Adrenal gland (tissue), 12 donors: ENCODE measurements around the gene ERMP1. TPM values are rescaled to one million over a fixed set of nuclear protein-coding genes. Genes with fewer than 3 reads are reported as not detected.

Experiments
- DNase-seq, 7 donors: peaks; one replicate each; pipeline ENCODE4 v3.0.0-alpha.2; 2019 to 2020
- H3K27ac ChIP-seq, 5 donors: fragments of 200-600 bp; sonication (generic) in 4 of 5; 1 replicate in 3 of 5; 2 replicates in 2 of 5; pipeline versions ENCODE4 v1.5.1 to v1.8.0; 2016 to 2020; ENCODE audit warnings: mild to moderate bottlenecking in 1 of 5
- H3K27me3 ChIP-seq: fragments of 200-600 bp; 2 replicates; pipeline ENCODE4 v1.8.0; 2021
- H3K36me3 ChIP-seq, 2 donors: fragments of 200-600 bp; replicated peaks in 1 of 2; 1 replicate in 1 of 2; 2 replicates in 1 of 2; pipeline versions ENCODE4 v1.5.1 to v1.8.0; 2018 to 2022
- H3K4me1 ChIP-seq, 2 donors: fragments of 200-600 bp; replicated peaks in 1 of 2; 1 replicate in 1 of 2; 2 replicates in 1 of 2; pipeline versions ENCODE4 v1.5.1 to v1.8.0; 2018 to 2021
- H3K4me3 ChIP-seq, 4 donors: fragments of 200-600 bp; sonication (generic) in 3 of 4; one replicate each; pipeline ENCODE4 v1.5.1; 2016 to 2018
- H3K9me3 ChIP-seq, 3 donors: fragments of 200-600 bp; sonication (generic) in 1 of 3; replicated peaks in 1 of 3; 1 replicate in 2 of 3; 2 replicates in 1 of 3; pipeline versions ENCODE4 v1.5.1 to v1.8.0; 2016 to 2021
- POLR2A ChIP-seq, 2 donors: fragments of 450-650 bp; IDR thresholded peaks; one replicate each; pipeline ENCODE4 v1.6.1; 2017; ENCODE audit warnings: antibody characterized with exemption in 2 of 2, mild to moderate bottlenecking in 2 of 2, moderate library complexity in 1 of 2
- WGBS, 4 donors: extraction: QIAGEN DNeasy Blood & Tissue Kit in 2 of 4; methylation state at CpG; one replicate each; pipeline versions ENCODE4 v1.1.5 to v1.1.7; 2013 to 2017; 5-methylcytosine and 5-hydroxymethylcytosine counted together
- intact Hi-C, 2 donors: fragments of 100-400 bp; cut with DNase I; formaldehyde crosslinking; loops; one replicate each; pipeline versions ENCODE4 v1.14.1 to v1.15.0; 2022 to 2023
- polyA plus RNA-seq, 3 donors: library from polyadenylated mRNA; stranded (reverse); fragments of 200-250 nt in 2 of 3; fragments of 350-450 nt in 1 of 3; fragmentation: Illumina TruSeq in 1 of 3; extraction: RNeasy Lipid Tissue Mini Kit (QIAGEN cat#74804) in 1 of 3; gene quantifications; one replicate each; pipeline ENCODE4 v1.2.3, GENCODE V29; 2013 to 2014
- total RNA-seq, 9 donors: library from RNA; depleted of rRNA in 4 of 9; stranded (reverse); fragments of >200 nt in 4 of 9; fragments of 120-200 nt in 1 of 9; fragmentation: NEBNext Ultra II Directional in 1 of 9; extraction: Animal tissue kit (Norgen Biotek cat#: 25700) in 1 of 9; gene quantifications; one replicate each; pipeline versions ENCODE4 v1.1.0 to v1.2.4, GENCODE V29; 2013 to 2023
- TF ChIP-seq, protein P1 (sequence below), 6 experiments: fragments of 450-650 bp in 4 of 6; fragments of 200-600 bp in 2 of 6; sonication (generic) in 1 of 6; IDR thresholded peaks; 1 replicate in 5 of 6; 2 replicates in 1 of 6; pipeline versions ENCODE4 v1.5.1 to v1.8.0; 2016 to 2021; ENCODE audit warnings: antibody characterized with exemption in 6 of 6, mild to moderate bottlenecking in 2 of 6, moderate library complexity in 1 of 6
- donor health status: healthy with polysubstance abuse.
- donor health status: Bipolar disorder and iron deficiency.
- donor health status: DM: yes; HTN: yes; CAD: no.
- donor health status: DM: no; HTN: no; CAD: no.
- donor health status: DM: no; HTN: no; CAD: no.
- donor health status: DM: yes; HTN: yes; CAD: no.

Gene ERMP1
- total and polyA plus RNA-seq, 12 donors = 6.0 to 120 (median 38.6) TPM

DNA sequence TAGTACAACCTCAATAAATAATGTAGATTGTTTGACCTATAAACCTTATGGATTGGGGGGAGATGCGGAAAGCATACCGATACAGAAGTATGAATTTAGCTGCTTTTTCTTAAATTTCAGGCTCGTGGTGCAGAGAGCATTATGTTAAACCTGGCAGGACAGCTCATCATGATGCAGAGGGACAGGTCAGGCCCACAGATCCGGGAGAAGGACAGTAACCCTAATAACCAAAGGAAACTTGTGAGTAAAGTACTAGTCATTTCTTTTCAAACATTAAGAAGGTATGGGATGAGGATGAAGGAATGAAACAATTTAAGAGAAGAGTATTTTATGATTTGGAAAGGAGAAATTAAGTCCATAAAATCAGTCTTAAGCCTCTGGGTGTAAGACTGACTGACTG lies 70.5 kb downstream of the ERMP1 start:
- Histone ChIP-seq H3K4me1 (no peaks in the 10 kb centered on the region), H3K36me3 (peaks cover 0 to 50% of the 10 kb centered on the region in 2 donors), H3K27ac (no peak overlapping the region), H3K27me3 (no peaks in the 10 kb centered on the region), H3K9me3 (no peaks in the 10 kb centered on the region), H3K4me3 (no peak overlapping the region)
- no peak for DNase-seq
- intact Hi-C loops = no loop called here
- 91 to 97% (median 94%) methylated on average over 4 of the region's 4 CpGs for WGBS, 4 donors
- TF ChIP-seq, protein P1, sequence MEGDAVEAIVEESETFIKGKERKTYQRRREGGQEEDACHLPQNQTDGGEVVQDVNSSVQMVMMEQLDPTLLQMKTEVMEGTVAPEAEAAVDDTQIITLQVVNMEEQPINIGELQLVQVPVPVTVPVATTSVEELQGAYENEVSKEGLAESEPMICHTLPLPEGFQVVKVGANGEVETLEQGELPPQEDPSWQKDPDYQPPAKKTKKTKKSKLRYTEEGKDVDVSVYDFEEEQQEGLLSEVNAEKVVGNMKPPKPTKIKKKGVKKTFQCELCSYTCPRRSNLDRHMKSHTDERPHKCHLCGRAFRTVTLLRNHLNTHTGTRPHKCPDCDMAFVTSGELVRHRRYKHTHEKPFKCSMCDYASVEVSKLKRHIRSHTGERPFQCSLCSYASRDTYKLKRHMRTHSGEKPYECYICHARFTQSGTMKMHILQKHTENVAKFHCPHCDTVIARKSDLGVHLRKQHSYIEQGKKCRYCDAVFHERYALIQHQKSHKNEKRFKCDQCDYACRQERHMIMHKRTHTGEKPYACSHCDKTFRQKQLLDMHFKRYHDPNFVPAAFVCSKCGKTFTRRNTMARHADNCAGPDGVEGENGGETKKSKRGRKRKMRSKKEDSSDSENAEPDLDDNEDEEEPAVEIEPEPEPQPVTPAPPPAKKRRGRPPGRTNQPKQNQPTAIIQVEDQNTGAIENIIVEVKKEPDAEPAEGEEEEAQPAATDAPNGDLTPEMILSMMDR (IDR thresholded peaks at IDR 0.05) = no peak
- TF ChIP-seq POLR2A (IDR thresholded peaks at IDR 0.05) = no peak

DNA sequence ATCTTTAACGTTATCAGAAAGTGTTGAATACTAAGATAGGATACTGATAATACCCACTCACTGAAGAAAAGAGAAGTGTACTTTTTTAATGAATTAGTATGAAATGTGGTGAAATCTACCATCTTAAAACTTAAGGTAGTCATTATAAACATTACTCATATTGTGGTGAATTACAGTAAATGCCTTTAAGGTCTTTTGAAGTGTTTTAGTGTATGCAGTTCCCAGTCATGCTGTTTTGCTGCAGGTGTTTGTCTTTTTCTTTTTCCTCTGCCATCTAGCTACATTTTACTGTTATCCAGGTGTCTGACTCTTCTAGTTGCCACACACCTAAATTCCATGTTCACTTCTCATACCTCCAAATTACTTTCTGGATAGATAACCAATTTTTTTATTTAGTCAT lies 72.6 kb downstream of the ERMP1 start:
- Histone ChIP-seq H3K27ac (no peak overlapping the region), H3K9me3 (no peaks in the 10 kb centered on the region), H3K4me1 (no peaks in the 10 kb centered on the region), H3K27me3 (no peaks in the 10 kb centered on the region), H3K36me3 (peaks cover 0 to 40% of the 10 kb centered on the region in 2 donors), H3K4me3 (no peak overlapping the region)
- no peak for DNase-seq
- intact Hi-C loops = no loop called here
- no peak for TF ChIP-seq POLR2A (IDR thresholded peaks at IDR 0.05)
- TF ChIP-seq, protein P1 (IDR thresholded peaks at IDR 0.05) = no peak
- WGBS, 4 donors = 70 to 84% (median 77%) methylated on average over 1 of the region's 1 CpG

DNA sequence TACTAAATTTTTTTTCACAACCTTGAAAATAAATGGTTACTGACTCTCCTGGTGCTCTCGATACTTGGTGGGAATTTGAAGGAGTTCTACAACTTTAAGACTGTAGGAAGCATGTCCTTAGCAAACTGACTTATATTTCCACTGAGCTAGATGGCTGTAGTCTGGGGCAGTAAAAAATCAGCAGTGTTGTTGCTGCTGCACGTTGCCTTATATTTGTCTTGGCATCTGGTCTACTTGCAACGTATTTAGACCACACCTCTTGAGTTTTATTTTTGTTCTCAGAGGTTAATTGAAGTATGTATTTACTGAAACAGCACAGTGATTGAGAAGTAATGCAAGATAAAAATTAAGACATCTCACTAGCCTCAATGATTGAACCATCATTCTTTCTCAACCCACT lies 76.3 kb downstream of the ERMP1 start:
- Histone ChIP-seq H3K4me1 (no peaks in the 10 kb centered on the region), H3K27ac (no peak overlapping the region), H3K36me3 (peaks cover 0 to 16% of the 10 kb centered on the region in 2 donors), H3K4me3 (no peak overlapping the region), H3K9me3 (no peaks in the 10 kb centered on the region), H3K27me3 (no peaks in the 10 kb centered on the region)
- intact Hi-C loops = no loop called here
- 79 to 94% (median 85%) methylated on average over 3 of the region's 3 CpGs for WGBS, 4 donors
- TF ChIP-seq POLR2A (IDR thresholded peaks at IDR 0.05) = no peak
- TF ChIP-seq, protein P1 (IDR thresholded peaks at IDR 0.05) = no peak
- DNase-seq = no peak

GRCh38 chr9:5750569-5750968 lies 82.3 kb downstream of the ERMP1 start:
- Histone ChIP-seq H3K36me3 (peaks cover 0 to 24% of the 10 kb centered on the region in 2 donors), H3K4me3 (no peak overlapping the region), H3K4me1 (no peaks in the 10 kb centered on the region), H3K9me3 (no peaks in the 10 kb centered on the region), H3K27ac (no peak overlapping the region), H3K27me3 (no peaks in the 10 kb centered on the region)
- intact Hi-C loops = no loop called here
- WGBS, 4 donors = 87 to 98% (median 92%) methylated on average over 1 of the region's 1 CpG
- DNase-seq = no peak
- TF ChIP-seq, protein P1 (IDR thresholded peaks at IDR 0.05) = no peak
- TF ChIP-seq POLR2A (IDR thresholded peaks at IDR 0.05) = no peak
